Esophagus squamous epithelium (tissue), 5 donors: ENCODE measurements around the gene SPACDR. TPM values are rescaled to one million over a fixed set of nuclear protein-coding genes. Genes with fewer than 3 reads are reported as not detected.
A peak's percentile ranks its signal among the peaks of the same experiment; 100 is the strongest.

ENCODE experiments used
- DNase-seq: peaks from one replicate; lab custom pipeline; 2025; lab: John Stamatoyannopoulos, UW
- H3K27ac ChIP-seq, 4 donors: fragments of 200-600 bp; sonication (generic); one replicate each; pipeline ENCODE4 v1.5.1; 2016 to 2019; ENCODE audit warnings: mild to moderate bottlenecking in 1 of 4
- H3K27me3 ChIP-seq, 4 donors: fragments of 200-600 bp; sonication (generic); 1 replicate in 3 of 4; 2 replicates in 1 of 4; pipeline versions ENCODE4 v1.5.1 to v1.6.0; 2017 to 2021; ENCODE audit warnings: antibody characterized with exemption in 1 of 4
- H3K36me3 ChIP-seq, 3 donors: fragments of 200-600 bp; sonication (generic); one replicate each; pipeline ENCODE4 v1.5.1; 2016 to 2019
- H3K4me1 ChIP-seq, 3 donors: fragments of 200-600 bp; sonication (generic); one replicate each; pipeline ENCODE4 v1.5.1; 2017 to 2019
- H3K4me3 ChIP-seq, 4 donors: fragments of 200-600 bp; sonication (generic); 1 replicate in 3 of 4; 2 replicates in 1 of 4; pipeline ENCODE4 v1.5.1; 2016 to 2019; ENCODE audit warnings: mild to moderate bottlenecking in 2 of 4, moderate library complexity in 1 of 4
- H3K9me3 ChIP-seq, 3 donors: fragments of 200-600 bp; sonication (generic); one replicate each; pipeline ENCODE4 v1.5.1; 2016 to 2019
- CTCF ChIP-seq, 6 experiments: fragments of 450-650 bp in 4 of 6; fragments of 200-600 bp in 2 of 6; sonication (generic) in 2 of 6; IDR thresholded peaks; one replicate each; pipeline ENCODE4 v1.5.1; 2016 to 2019; ENCODE audit warnings: antibody characterized with exemption in 6 of 6, mild to moderate bottlenecking in 4 of 6, moderate library complexity in 4 of 6
- POLR2A ChIP-seq, 4 donors: fragments of 450-650 bp; IDR thresholded peaks; one replicate each; pipeline ENCODE4 v1.6.1; 2017; ENCODE audit warnings: antibody characterized with exemption in 4 of 4, mild to moderate bottlenecking in 4 of 4, moderate library complexity in 3 of 4
- WGBS, 2 donors: methylation state at CpG; one replicate each; pipeline ENCODE4 v1.1.5; 2018; 5-methylcytosine and 5-hydroxymethylcytosine counted together
- intact Hi-C: fragments of 100-400 bp; cut with DNase I; formaldehyde crosslinking; loops from one replicate; pipeline ENCODE4 v1.15.0; 2022
- total RNA-seq, 4 donors: library from RNA; depleted of rRNA; stranded (reverse); fragments of >200 nt; gene quantifications; one replicate each; pipeline ENCODE4 v1.1.0, GENCODE V29; 2016
- donor health status: DM: yes; HTN: yes; CAD: no.

Gene SPACDR
- total RNA-seq, 4 donors from 2014 or later, result not detected

DNA sequence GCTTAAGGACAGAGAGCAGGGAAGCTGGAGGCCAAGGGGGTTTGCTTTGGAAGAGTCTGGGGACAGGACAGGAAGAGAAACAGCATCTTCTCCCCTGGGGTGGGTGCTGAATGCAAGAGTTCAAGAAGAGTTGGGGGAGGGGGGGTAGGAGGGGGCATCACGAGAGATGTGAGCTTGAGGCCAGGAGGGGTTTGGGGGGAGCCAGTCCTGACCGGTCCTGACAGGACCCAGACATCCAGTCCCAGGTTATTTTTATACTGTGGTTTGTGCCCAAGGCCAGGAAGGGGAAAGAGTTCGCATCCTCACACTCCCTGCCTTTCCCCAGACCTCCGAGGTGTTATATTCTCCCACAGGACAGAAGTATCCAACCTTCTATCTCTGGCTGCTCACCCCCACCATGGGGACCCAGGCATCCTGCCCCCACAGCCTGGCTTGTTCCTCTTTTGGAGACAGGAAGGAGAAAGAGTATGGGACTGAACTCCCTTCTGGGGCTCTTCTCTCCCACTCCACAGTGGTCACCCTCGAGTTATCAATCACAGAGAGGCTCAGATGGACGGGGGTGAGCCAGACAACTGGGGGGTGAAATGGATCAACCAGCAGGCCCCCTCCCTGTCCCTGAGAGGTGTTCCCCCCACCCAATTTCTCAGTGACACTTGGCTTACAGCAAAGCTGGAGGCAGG, 12.2 kb upstream of the SPACDR start:
- Histone ChIP-seq H3K4me1 (peaks cover 46 to 76% (median 50%) of the 10 kb centered on the region in 3 donors), H3K9me3 (no peaks in the 10 kb centered on the region), H3K27me3 (no peaks in the 10 kb centered on the region), H3K27ac (peak overlapping the region in 3 of 4 donors; percentile 1 to 98 (median 95)), H3K4me3 (peak overlapping the region; percentile 85 to 100 (median 92)), H3K36me3 (peaks cover 0 to 40% (median 4%) of the 10 kb centered on the region in 3 donors)
- DNase-seq, result no peak
- 20 to 21% methylated on average over 4 of the region's 6 CpGs for WGBS, 2 donors
- intact Hi-C loops, result loop anchor here (10.0 kb wide), 1 partner anchor 219 kb away; the partner anchor contains the start of gene GIGYF1
- no peak for TF ChIP-seq CTCF (IDR thresholded peaks at IDR 0.05)
- TF ChIP-seq POLR2A (IDR thresholded peaks at IDR 0.05), result no peak

- Histone ChIP-seq H3K36me3 (peaks cover 0 to 47% (median 4%) of the 10 kb centered on the region in 3 donors), H3K9me3 (no peaks in the 10 kb centered on the region), H3K27me3 (no peaks in the 10 kb centered on the region), H3K27ac (peak overlapping the region in 3 of 4 donors; percentile 1 to 98 (median 95)), H3K4me1 (peaks cover 46 to 82% (median 50%) of the 10 kb centered on the region in 3 donors), H3K4me3 (peak overlapping the region in 3 of 4 donors; percentile 85 to 97 (median 86))
- intact Hi-C loops, result loop anchor here (10.0 kb wide), 1 partner anchor 219 kb away; the partner anchor contains the start of gene GIGYF1
- 12 to 34% methylated on average over 4 to 7 of the region's 9 CpGs for WGBS, 2 donors
- TF ChIP-seq POLR2A (IDR thresholded peaks at IDR 0.05), result no peak
- TF ChIP-seq CTCF (IDR thresholded peaks at IDR 0.05), result no peak
- no peak for DNase-seq
Measured at GRCh38 chr7:100475549-100475948, 11.5 kb upstream of the SPACDR start.

GRCh38 chr7:100472854-100473499, 8.9 kb upstream of the SPACDR start:
- intact Hi-C loops, result loop anchor here (10.0 kb wide), 1 partner anchor 222 kb away; the partner anchor contains the start of gene GIGYF1
- peak overlapping the region in 1 of 4 donors; percentile 2 for H3K4me3 ChIP-seq
- no peaks in the 10 kb centered on the region for H3K27me3 ChIP-seq
- peaks cover 43 to 89% (median 51%) of the 10 kb centered on the region in 3 donors for H3K4me1 ChIP-seq
- 51 to 61% methylated on average over 8 to 11 of the region's 14 CpGs for WGBS, 2 donors
- TF ChIP-seq POLR2A (IDR thresholded peaks at IDR 0.05) (no peak), CTCF (IDR thresholded peaks at IDR 0.05) (no peak)
- H3K9me3 ChIP-seq, result no peaks in the 10 kb centered on the region
- no peak for DNase-seq
- H3K36me3 ChIP-seq, result peaks cover 0 to 70% (median 4%) of the 10 kb centered on the region in 3 donors
- peak overlapping the region; percentile 50 to 66 (median 59) for H3K27ac ChIP-seq

- DNase-seq, result no peak
- TF ChIP-seq POLR2A (IDR thresholded peaks at IDR 0.05) (no peak), CTCF (IDR thresholded peaks at IDR 0.05) (no peak)
- WGBS, 2 donors, result 46 to 53% methylated on average over 7 to 11 of the region's 16 CpGs
- intact Hi-C loops, result loop anchor here (10.0 kb wide), 1 partner anchor 223 kb away; the partner anchor contains the start of gene GIGYF1
- no peaks in the 10 kb centered on the region for H3K27me3 ChIP-seq
- peak overlapping the region in 1 of 4 donors; percentile 2 for H3K4me3 ChIP-seq
- H3K9me3 ChIP-seq, result no peaks in the 10 kb centered on the region
- H3K36me3 ChIP-seq, result peaks cover 2 to 77% (median 10%) of the 10 kb centered on the region in 3 donors
- H3K27ac ChIP-seq, result peak overlapping the region; percentile 50 to 66 (median 59)
- peaks cover 41 to 89% (median 44%) of the 10 kb centered on the region in 3 donors for H3K4me1 ChIP-seq
Measured at GRCh38 chr7:100472121-100472851, 8.2 kb upstream of the SPACDR start.
